PC-9 (cell line): ENCODE results near the gene TEX26. TPM values are rescaled to one million over a fixed set of nuclear protein-coding genes. Genes with fewer than 3 reads are reported as not detected.

Experiments used
- BruUV-seq: library from RNA; stranded (reverse); fragments of 400-500 nt; replicated peaks from 2 replicates; lab custom pipeline; 2021; lab: Mats Ljungman, UMichigan
- CTCF ChIA-PET: fragments of 300-600 bp; sonication (Branson Sonifier 250); formaldehyde crosslinking; loops from one replicate; lab custom pipeline; 2022; ENCODE audit warnings: antibody characterized with exemption; lab: Charles Lee
- POLR2A ChIA-PET: fragments of 300-600 bp; sonication (Branson Sonifier 250); formaldehyde crosslinking; loops from one replicate; lab custom pipeline; 2022; ENCODE audit warnings: antibody characterized with exemption; ENCODE audit not compliant: unreplicated experiment; lab: Charles Lee
- DNase-seq, 2 experiments: peaks; one replicate each; pipeline versions ENCODE4 v3.0.0 to v3.0.0-alpha.2; 2015 to 2022; ENCODE audit warnings: mixed read lengths in 1 of 2
- H2AFZ ChIP-seq: fragments of 200-600 bp; sonication (generic); 2 replicates; pipeline ENCODE4 v1.8.1; 2017; ENCODE audit warnings: antibody characterized with exemption
- H3F3A ChIP-seq: fragments of 200-600 bp; sonication (generic); 2 replicates; pipeline ENCODE4 v1.8.1; 2017; ENCODE audit warnings: antibody characterized with exemption, mild to moderate bottlenecking, low read depth; ENCODE audit not compliant: insufficient read depth
- H3K27ac ChIP-seq: fragments of 200-600 bp; sonication (generic); 2 replicates; pipeline ENCODE4 v1.6.1; 2016; ENCODE audit warnings: mixed run types
- H3K27me3 ChIP-seq: fragments of 200-600 bp; sonication (generic); 2 replicates; pipeline ENCODE4 v1.6.1; 2016; ENCODE audit warnings: low read depth, mixed run types; ENCODE audit not compliant: insufficient read depth
- H3K36me3 ChIP-seq: fragments of 200-600 bp; sonication (generic); 2 replicates; pipeline ENCODE4 v1.6.1; 2016; ENCODE audit warnings: low read depth, mixed run types
- H3K4me1 ChIP-seq: fragments of 200-600 bp; sonication (generic); replicated peaks from 2 replicates; pipeline ENCODE4 v1.6.1; 2016; ENCODE audit warnings: mixed run types; ENCODE audit not compliant: insufficient read depth
- H3K4me2 ChIP-seq: fragments of 200-600 bp; sonication (generic); 2 replicates; pipeline ENCODE4 v1.6.1; 2017; ENCODE audit warnings: mixed run types
- H3K4me3 ChIP-seq: fragments of 200-600 bp; sonication (generic); 2 replicates; pipeline ENCODE4 v1.6.1; 2016; ENCODE audit warnings: mixed run types
- H3K79me2 ChIP-seq: fragments of 200-600 bp; sonication (generic); 2 replicates; pipeline ENCODE4 v1.6.1; 2017; ENCODE audit warnings: low read depth, mixed run types
- H3K9me2 ChIP-seq: fragments of 200-600 bp; sonication (generic); 2 replicates; pipeline ENCODE4 v1.8.1; 2017; ENCODE audit warnings: mild to moderate bottlenecking; ENCODE audit not compliant: insufficient read depth
- H3K9me3 ChIP-seq: fragments of 200-600 bp; sonication (generic); 2 replicates; pipeline ENCODE4 v1.8.1; 2016; ENCODE audit warnings: low read depth; ENCODE audit not compliant: insufficient read depth
- H4K20me1 ChIP-seq: fragments of 200-600 bp; sonication (generic); 2 replicates; pipeline ENCODE4 v1.8.1; 2017; ENCODE audit not compliant: insufficient read depth
- CTCF ChIP-seq: fragments of 200-600 bp; sonication (generic); conservative IDR thresholded peaks from 2 replicates; pipeline ENCODE4 v1.6.1; 2017; ENCODE audit warnings: mixed run types, antibody characterized with exemption, mild to moderate bottlenecking, moderate library complexity
- EZH2 ChIP-seq: fragments of 200-600 bp; sonication (generic); IDR thresholded peaks from 2 replicates; pipeline ENCODE4 v1.8.0; 2017; ENCODE audit warnings: antibody characterized with exemption, low read depth
- intact Hi-C: fragments of 100-400 bp; cut with micrococcal nuclease; formaldehyde crosslinking; loops from one replicate; pipeline ENCODE4 v1.10.0; 2022; ENCODE audit not compliant: unreplicated experiment
- total RNA-seq: library from RNA; stranded (reverse); gene quantifications from 2 replicates; pipeline ENCODE4 v1.2.3, GENCODE V29; 2021

TEX26 gene
- total RNA-seq, 1 experiment from 2014 or later: not detected

GRCh38 chr13:30889196-30889690 lies 43.2 kb upstream of the TEX26 start:
- Histone ChIP-seq H3K27me3 (no peaks in the 10 kb centered on the region), H3K4me1 (no peaks in the 10 kb centered on the region), H3K4me3 (no peak overlapping the region), H3K9me3 (no peaks in the 10 kb centered on the region), H3K9me2 (no peaks in the 10 kb centered on the region), H3K36me3 (no peaks in the 10 kb centered on the region), H2AFZ (no peak overlapping the region), H3K79me2 (no peaks in the 10 kb centered on the region), H4K20me1 (no peaks in the 10 kb centered on the region), H3K4me2 (no peak overlapping the region), H3K27ac (no peak overlapping the region), H3F3A (no peaks in the 10 kb centered on the region)
- ChIA-PET CTCF (no interaction called here), POLR2A (no interaction called here)
- BruUV-seq: no TSS peak
- intact Hi-C loops: no loop called here
- no peak for TF ChIP-seq CTCF
- no peak for TF ChIP-seq EZH2
- no peak for DNase-seq

- no TSS peak for BruUV-seq
- TF ChIP-seq EZH2: no peak
- peak; percentile 63 for TF ChIP-seq CTCF
- Histone ChIP-seq H3F3A (no peaks in the 10 kb centered on the region), H4K20me1 (no peaks in the 10 kb centered on the region), H3K79me2 (no peaks in the 10 kb centered on the region), H3K27ac (no peak overlapping the region), H3K9me3 (no peaks in the 10 kb centered on the region), H3K9me2 (no peaks in the 10 kb centered on the region), H3K36me3 (no peaks in the 10 kb centered on the region), H2AFZ (no peak overlapping the region), H3K4me1 (peaks cover 11% of the 10 kb centered on the region; the same call in 1 of the 2 replicates), H3K27me3 (0 out of 2 replicates have a peak, but pooled peaks cover 2% of the 10 kb centered on the region), H3K4me2 (no peak overlapping the region), H3K4me3 (no peak overlapping the region)
- no peak for DNase-seq
- CTCF ChIA-PET: interaction anchor here (0.7 kb wide), 1 partner anchor 59 kb away, joined by 5 read pairs; no protein-coding TSS in a partner anchor
- POLR2A ChIA-PET: no interaction called here
- intact Hi-C loops: no loop called here
These were observed 39.5 kb upstream of the TEX26 start for GRCh38 chr13:30892966-30893365.

- H2AFZ ChIP-seq: no peak overlapping the region
- H3K27ac ChIP-seq: no peak overlapping the region
- H3K9me3 ChIP-seq: no peaks in the 10 kb centered on the region
- peak; percentile 22 to 41 for DNase-seq
- no peak overlapping the region for H3K4me3 ChIP-seq
- TF ChIP-seq EZH2 (no peak), CTCF (no peak)
- intact Hi-C loops: no loop called here
- no peaks in the 10 kb centered on the region for H3K79me2 ChIP-seq
- BruUV-seq: no TSS peak
- H3K4me2 ChIP-seq: peak overlapping the region; percentile 32; the same call in 1 of the 2 replicates
- H3F3A ChIP-seq: no peaks in the 10 kb centered on the region
- H4K20me1 ChIP-seq: no peaks in the 10 kb centered on the region
- CTCF ChIA-PET: no interaction called here
- H3K9me2 ChIP-seq: no peaks in the 10 kb centered on the region
- H3K4me1 ChIP-seq: peaks cover 11% of the 10 kb centered on the region; the same call in 1 of the 2 replicates
- no peaks in the 10 kb centered on the region for H3K36me3 ChIP-seq
- H3K27me3 ChIP-seq: 0 out of 2 replicates have a peak, but pooled peaks cover 2% of the 10 kb centered on the region
- POLR2A ChIA-PET: no interaction called here
These were observed 36.7 kb upstream of the TEX26 start for GRCh38 chr13:30895773-30896172.
